Left ventricle myocardium inferior (tissue), 1 donor: ENCODE data around the gene SPEF1. TPM values are rescaled to one million over a fixed set of nuclear protein-coding genes. Genes with fewer than 3 reads are reported as not detected.
A peak's percentile ranks its signal among the peaks of the same experiment; 100 is the strongest.

Experiments used
- DNase-seq: peaks from one replicate; pipeline ENCODE4 v3.0.0-alpha.2; 2020
- H3K27ac ChIP-seq: fragments of 200-600 bp; replicated peaks from 2 replicates; pipeline ENCODE4 v1.8.0; 2021
- H3K27me3 ChIP-seq: fragments of 200-600 bp; 2 replicates; pipeline ENCODE4 v1.8.0; 2021; ENCODE audit warnings: low read depth
- H3K36me3 ChIP-seq: fragments of 200-600 bp; 2 replicates; pipeline ENCODE4 v1.8.0; 2021
- H3K4me1 ChIP-seq: fragments of 200-600 bp; 2 replicates; pipeline ENCODE4 v1.8.0; 2021
- H3K4me3 ChIP-seq: fragments of 200-600 bp; 2 replicates; pipeline ENCODE4 v1.8.0; 2021; ENCODE audit warnings: mild to moderate bottlenecking, moderate library complexity
- H3K9me3 ChIP-seq: fragments of 200-600 bp; replicated peaks from 2 replicates; pipeline ENCODE4 v1.8.0; 2021
- intact Hi-C: fragments of 100-400 bp; cut with micrococcal nuclease; formaldehyde crosslinking; loops from one replicate; pipeline ENCODE4 v1.11.0; 2022
- total RNA-seq: library from RNA; stranded (reverse); fragmentation: NEBNext Ultra II Directional; extraction: Animal tissue kit (Norgen Biotek cat#: 25700); gene quantifications from one replicate; pipeline ENCODE4 v1.2.1, GENCODE V29; 2021
- TF ChIP-seq, protein P1 (sequence below): fragments of 200-600 bp; IDR thresholded peaks from 2 replicates; pipeline ENCODE4 v1.8.0; 2021; ENCODE audit warnings: antibody characterized with exemption, mild to moderate bottlenecking, borderline replicate concordance
- donor health status: DM: no; HTN: yes; CAD: no; lungs with severe emphysema.

The SPEF1 gene
- total RNA-seq, 1 donor from 2014 or later = 0.33 TPM

DNA sequence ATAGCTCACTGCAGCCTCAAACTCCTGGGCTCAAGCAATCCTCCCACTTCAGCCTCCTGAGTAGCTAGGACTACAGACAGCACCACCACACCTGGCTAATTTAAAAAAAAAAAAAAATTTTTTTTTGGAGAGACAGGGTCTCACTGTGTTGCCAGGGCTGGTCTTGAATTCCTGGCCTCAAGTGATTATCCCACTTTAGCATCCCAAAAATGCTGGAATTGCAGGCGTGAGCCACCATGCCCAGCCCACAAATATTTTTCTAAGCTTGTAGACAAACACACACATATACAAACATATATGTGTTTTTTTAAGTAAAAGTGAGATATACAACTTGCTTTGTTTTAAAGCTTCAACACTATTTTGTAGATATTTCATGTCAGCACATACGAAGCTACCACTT lies 38.0 kb downstream of the SPEF1 start:
- no peak overlapping the region for H3K4me3 ChIP-seq
- H3K9me3 ChIP-seq = no peaks in the 10 kb centered on the region
- H3K27ac ChIP-seq = peak overlapping the region; percentile 67
- TF ChIP-seq, protein P1, sequence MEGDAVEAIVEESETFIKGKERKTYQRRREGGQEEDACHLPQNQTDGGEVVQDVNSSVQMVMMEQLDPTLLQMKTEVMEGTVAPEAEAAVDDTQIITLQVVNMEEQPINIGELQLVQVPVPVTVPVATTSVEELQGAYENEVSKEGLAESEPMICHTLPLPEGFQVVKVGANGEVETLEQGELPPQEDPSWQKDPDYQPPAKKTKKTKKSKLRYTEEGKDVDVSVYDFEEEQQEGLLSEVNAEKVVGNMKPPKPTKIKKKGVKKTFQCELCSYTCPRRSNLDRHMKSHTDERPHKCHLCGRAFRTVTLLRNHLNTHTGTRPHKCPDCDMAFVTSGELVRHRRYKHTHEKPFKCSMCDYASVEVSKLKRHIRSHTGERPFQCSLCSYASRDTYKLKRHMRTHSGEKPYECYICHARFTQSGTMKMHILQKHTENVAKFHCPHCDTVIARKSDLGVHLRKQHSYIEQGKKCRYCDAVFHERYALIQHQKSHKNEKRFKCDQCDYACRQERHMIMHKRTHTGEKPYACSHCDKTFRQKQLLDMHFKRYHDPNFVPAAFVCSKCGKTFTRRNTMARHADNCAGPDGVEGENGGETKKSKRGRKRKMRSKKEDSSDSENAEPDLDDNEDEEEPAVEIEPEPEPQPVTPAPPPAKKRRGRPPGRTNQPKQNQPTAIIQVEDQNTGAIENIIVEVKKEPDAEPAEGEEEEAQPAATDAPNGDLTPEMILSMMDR = no peak
- intact Hi-C loops = no loop called here
- DNase-seq = no peak
- peaks cover 44% of the 10 kb centered on the region for H3K36me3 ChIP-seq
- peaks cover 60% of the 10 kb centered on the region for H3K4me1 ChIP-seq
- peaks cover 27% of the 10 kb centered on the region for H3K27me3 ChIP-seq

DNA sequence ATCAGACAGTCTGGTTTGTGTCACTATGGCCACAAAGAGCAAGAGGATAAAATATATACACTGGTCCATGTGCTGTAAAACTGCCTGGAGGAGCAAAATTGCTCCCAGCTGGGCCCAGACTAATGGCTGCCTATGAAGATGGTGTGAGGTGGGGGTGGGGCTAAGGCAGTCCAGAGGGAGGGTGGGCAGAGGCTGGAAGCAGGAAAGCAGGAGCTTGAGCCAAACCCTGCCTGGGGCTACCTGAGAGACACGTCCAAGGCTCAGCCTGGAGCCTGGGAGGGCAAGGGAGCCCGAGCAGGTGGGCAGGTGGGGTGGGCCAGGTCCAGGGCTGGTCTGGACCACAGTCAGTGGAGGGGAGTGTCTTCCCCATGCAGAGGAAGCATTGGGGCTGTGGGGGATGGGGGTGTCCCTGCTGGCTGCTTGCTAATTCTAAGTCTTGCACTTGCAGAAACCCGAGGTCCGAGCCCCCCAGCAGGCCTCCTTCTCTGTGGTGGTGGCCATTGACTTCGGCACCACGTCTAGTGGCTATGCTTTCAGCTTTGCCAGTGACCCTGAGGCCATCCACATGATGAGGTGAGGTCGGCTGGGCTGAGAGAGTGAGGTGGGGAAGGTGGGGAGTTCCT lies 39.3 kb downstream of the SPEF1 start:
- Histone ChIP-seq H3K27me3 (peaks cover 24% of the 10 kb centered on the region), H3K36me3 (peaks cover 31% of the 10 kb centered on the region), H3K27ac (peak overlapping the region; percentile 95), H3K4me1 (peaks cover 73% of the 10 kb centered on the region), H3K9me3 (no peaks in the 10 kb centered on the region), H3K4me3 (no peak overlapping the region)
- intact Hi-C loops = no loop called here
- no peak for DNase-seq
- TF ChIP-seq, protein P1 = no peak

DNA sequence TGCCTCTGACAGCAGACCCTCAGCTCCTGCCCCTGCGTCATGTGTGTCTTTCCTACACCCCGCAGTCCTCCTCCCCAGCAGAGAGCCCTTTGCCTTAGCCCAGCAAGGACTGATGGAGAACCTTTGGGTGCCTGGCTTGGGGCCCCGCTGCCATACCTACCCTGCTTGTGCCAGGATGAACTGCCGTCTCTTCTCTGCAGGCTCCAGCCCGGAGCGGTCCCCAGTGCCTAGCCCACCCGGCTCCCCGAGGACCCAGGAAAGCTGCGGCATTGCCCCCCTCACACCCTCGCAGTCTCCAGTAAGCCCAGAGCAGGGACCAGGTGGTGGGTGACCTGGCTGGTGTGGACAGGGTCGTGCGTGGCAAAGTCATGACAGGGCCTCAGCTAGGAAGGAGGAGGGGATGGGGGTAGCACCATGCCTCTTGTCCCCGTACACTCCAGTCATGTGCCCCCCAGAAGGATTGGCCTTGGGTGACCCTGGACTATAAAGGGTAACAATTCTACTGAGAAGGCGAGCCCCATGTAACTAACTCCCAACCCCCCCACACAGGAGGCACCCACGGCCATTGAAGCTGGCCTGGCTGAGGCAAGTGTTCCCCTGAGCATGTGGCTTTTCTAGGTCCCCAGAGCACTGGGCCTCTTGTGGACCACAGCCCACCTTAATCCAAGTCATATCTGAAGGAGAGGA lies 40.5 kb downstream of the SPEF1 start:
- Histone ChIP-seq H3K4me1 (peaks cover 83% of the 10 kb centered on the region), H3K4me3 (no peak overlapping the region), H3K36me3 (peaks cover 27% of the 10 kb centered on the region), H3K27ac (peak overlapping the region; percentile 95), H3K9me3 (no peaks in the 10 kb centered on the region), H3K27me3 (peaks cover 15% of the 10 kb centered on the region)
- intact Hi-C loops = no loop called here
- TF ChIP-seq, protein P1 = no peak
- DNase-seq = no peak

DNA sequence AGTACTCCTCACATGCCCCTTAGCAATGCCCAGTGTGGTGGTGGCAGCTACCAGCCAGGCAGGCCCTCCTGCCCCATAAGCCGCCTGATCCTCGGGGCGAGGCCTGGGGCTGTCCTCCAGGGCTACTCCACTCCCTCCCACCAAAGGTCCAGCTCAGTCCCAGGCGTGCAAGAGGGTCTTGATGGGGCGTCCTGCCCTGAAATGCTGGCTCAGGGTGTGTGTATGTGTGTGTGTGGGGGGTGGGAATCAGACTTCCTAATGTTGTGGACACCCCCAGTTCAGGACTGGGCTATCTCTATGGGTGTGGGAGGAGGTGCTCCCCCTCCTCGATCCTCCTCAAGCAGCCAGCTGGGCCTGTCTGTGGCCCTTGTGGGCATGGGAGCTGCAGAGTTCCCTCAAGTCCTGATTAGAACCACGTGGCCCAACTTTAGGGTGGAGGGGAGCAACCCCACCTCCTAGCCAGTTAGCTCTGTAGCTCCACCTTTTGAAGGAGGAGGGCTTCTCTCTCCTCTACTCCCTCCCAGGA lies 41.3 kb downstream of the SPEF1 start:
- peaks cover 21% of the 10 kb centered on the region for H3K36me3 ChIP-seq
- TF ChIP-seq, protein P1 = no peak
- intact Hi-C loops = no loop called here
- H3K4me3 ChIP-seq = peak overlapping the region; percentile 32
- DNase-seq = no peak
- H3K27me3 ChIP-seq = peaks cover 8% of the 10 kb centered on the region
- peak overlapping the region; percentile 95 for H3K27ac ChIP-seq
- no peaks in the 10 kb centered on the region for H3K9me3 ChIP-seq
- H3K4me1 ChIP-seq = peaks cover 83% of the 10 kb centered on the region

DNA sequence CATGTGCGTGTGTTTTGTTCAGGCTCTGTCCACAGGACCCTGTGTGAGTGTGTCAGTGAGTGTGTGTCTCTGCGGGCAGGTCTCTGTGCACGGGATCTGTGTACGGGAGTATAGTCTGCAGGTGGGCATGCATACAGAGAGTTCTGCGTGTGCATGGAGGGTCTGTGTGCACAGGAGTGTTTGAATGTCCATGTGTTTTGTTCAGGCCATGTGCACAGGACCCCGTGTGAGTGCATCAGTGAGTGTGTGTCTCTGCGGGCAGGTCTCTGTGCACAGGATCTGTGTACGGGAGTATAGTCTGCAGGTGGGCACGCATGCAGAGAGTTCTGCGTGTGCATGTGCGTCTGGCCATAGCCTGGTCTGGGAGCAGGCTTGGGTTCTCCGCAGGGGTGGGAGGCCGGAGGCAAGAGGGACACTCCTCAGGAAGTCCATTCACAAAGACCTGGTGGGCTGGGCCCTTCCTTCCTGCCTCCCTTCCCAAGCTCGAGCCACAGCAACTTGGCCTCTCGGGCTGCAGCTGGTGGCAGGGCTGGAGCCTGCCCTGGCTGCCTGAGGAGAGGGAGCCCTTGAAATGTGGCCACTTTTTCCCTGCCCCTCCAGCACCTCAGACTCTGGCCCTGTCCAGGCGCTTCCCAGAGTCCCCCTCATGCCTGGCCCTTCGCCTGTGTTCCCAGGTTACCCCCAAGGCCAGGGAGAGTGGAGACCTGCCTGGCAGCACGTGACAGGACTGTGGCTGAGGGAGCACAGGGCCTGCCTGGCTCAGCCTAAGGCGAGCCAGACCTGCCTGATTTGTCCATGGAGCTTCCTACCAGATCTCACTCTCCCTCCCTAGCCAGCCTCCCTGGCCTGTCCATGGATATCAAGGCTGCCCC lies 42.0 kb downstream of the SPEF1 start:
- peaks cover 81% of the 10 kb centered on the region for H3K4me1 ChIP-seq
- no peaks in the 10 kb centered on the region for H3K9me3 ChIP-seq
- H3K36me3 ChIP-seq = peaks cover 16% of the 10 kb centered on the region
- H3K27me3 ChIP-seq = peaks cover 2% of the 10 kb centered on the region
- peak overlapping the region; percentile 95 for H3K27ac ChIP-seq
- H3K4me3 ChIP-seq = peak overlapping the region; percentile 33
- TF ChIP-seq, protein P1 = no peak
- DNase-seq = peak; percentile 61
- intact Hi-C loops = no loop called here
